Measurements from ENCODE around the gene ERC2.

- TF ChIP-seq, protein P1, sequence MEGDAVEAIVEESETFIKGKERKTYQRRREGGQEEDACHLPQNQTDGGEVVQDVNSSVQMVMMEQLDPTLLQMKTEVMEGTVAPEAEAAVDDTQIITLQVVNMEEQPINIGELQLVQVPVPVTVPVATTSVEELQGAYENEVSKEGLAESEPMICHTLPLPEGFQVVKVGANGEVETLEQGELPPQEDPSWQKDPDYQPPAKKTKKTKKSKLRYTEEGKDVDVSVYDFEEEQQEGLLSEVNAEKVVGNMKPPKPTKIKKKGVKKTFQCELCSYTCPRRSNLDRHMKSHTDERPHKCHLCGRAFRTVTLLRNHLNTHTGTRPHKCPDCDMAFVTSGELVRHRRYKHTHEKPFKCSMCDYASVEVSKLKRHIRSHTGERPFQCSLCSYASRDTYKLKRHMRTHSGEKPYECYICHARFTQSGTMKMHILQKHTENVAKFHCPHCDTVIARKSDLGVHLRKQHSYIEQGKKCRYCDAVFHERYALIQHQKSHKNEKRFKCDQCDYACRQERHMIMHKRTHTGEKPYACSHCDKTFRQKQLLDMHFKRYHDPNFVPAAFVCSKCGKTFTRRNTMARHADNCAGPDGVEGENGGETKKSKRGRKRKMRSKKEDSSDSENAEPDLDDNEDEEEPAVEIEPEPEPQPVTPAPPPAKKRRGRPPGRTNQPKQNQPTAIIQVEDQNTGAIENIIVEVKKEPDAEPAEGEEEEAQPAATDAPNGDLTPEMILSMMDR (conservative IDR thresholded peaks at IDR 0.05; ENCODE audit: low read length) = no peak
- TF ChIP-seq EZH2phosphoT487 (IDR thresholded peaks at IDR 0.05; ENCODE audit: borderline replicate concordance) = no peak
Measured at GRCh38 chr3:55643283-55643682, 825.0 kb downstream of the ERC2 start.
